Stimulated activated memory B cell treated with anti-CD40 and anti-IgM and Interleukin-4, amounts not matched to agents 10 μg/mL and 1 μg/mL and 100 μg/mL, for 72 hours (primary cell): ENCODE data around the gene OTUD7B.
A peak's percentile ranks its signal among the peaks of the same experiment; 100 is the strongest.

Experiments used
- ATAC-seq: fragments of 150-1000 bp; cut with Tn5 transposase; 2 replicates; pipeline ENCODE4 v1.10.0; 2021
- H3K27ac Mint-ChIP-seq: one replicate; pipeline ENCODE4 v1.8.0; 2022; ENCODE audit warnings: mild to moderate bottlenecking, mixed read lengths
- H3K27me3 Mint-ChIP-seq: one replicate; pipeline ENCODE4 v1.8.0; 2022; ENCODE audit warnings: mixed read lengths
- H3K36me3 Mint-ChIP-seq: one replicate; pipeline ENCODE4 v1.8.0; 2022; ENCODE audit warnings: mixed read lengths
- H3K4me1 Mint-ChIP-seq: one replicate; pipeline ENCODE4 v1.8.0; 2022; ENCODE audit warnings: mixed read lengths
- H3K4me3 Mint-ChIP-seq: one replicate; pipeline ENCODE4 v1.8.0; 2022; ENCODE audit warnings: mild to moderate bottlenecking, moderate library complexity, mixed read lengths
- H3K9me3 Mint-ChIP-seq: one replicate; pipeline ENCODE4 v1.8.0; 2022; ENCODE audit warnings: mixed read lengths

The OTUD7B gene

DNA sequence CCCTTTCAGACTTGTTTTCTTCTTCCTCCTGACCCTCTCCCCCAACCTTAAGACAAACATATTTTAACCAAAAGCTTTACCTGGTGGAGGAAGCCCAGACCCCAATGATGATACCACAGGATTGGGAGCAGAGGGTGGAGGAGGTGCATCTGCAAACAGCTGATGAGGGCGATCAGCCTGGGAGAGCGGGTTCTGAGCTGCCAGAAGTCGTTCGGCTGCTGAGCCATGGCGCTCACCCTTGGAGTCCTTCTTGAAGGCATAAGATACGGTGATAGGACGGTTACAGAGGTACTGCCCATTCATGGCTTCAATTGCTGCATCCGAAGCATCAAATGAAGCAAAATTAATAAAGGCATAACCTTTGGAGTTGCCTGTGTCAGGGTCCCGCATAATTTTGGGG lies 84.2 kb downstream of the OTUD7B start:
- Mint-ChIP-seq H3K4me1 (peaks cover 50% of the 10 kb centered on the region), H3K27me3 (peaks cover 11% of the 10 kb centered on the region), H3K36me3 (peaks cover 50% of the 10 kb centered on the region), H3K27ac (no peak overlapping the region), H3K9me3 (no peaks in the 10 kb centered on the region), H3K4me3 (peak overlapping the region; percentile 33)
- ATAC-seq, result no peak

DNA sequence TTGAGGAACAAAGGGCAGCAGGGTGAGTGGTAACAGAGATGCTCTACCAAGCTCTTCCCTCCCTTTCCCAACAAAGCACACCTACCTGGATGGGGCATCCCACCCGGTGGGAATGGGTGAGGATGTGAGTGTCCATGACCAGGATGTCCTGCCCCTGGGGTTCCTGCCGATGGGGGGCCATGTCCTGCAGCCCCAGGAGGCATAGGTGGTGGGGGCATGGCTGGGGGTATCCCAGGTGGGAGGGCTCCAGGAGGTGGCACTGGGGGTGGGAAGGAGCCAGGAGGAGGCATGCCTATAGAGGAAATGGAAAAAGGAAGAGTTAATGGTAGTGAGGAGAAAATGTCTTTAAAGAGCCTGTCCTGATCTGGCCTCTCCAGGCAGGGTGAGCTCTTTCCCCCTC lies 84.8 kb downstream of the OTUD7B start:
- Mint-ChIP-seq H3K9me3 (no peaks in the 10 kb centered on the region), H3K4me3 (peak overlapping the region; percentile 33), H3K27ac (no peak overlapping the region), H3K27me3 (peaks cover 5% of the 10 kb centered on the region), H3K4me1 (peaks cover 44% of the 10 kb centered on the region), H3K36me3 (peaks cover 50% of the 10 kb centered on the region)
- ATAC-seq, result no peak

DNA sequence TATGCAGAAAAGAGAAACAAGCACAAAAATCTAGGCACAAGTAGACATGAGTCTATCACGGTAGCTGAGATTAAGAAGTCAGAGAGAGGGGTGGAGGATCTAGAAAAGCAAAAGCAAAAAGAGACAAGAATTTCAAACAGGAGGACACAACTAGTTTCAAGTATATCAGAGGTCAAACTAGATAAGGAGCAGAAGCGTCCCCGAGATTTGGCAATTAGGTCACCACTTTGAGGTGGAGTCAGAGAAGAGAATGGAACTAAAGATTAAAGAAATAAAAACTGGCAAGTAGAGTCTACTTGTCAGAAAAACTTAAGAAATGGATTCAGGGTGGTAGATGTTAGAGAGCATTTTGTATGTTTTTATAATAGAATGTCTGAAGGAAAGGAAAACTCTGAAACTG lies 85.2 kb downstream of the OTUD7B start:
- peaks cover 50% of the 10 kb centered on the region for H3K36me3 Mint-ChIP-seq
- no peak for ATAC-seq
- peaks cover 41% of the 10 kb centered on the region for H3K4me1 Mint-ChIP-seq
- H3K4me3 Mint-ChIP-seq, result peak overlapping the region; percentile 48
- no peaks in the 10 kb centered on the region for H3K9me3 Mint-ChIP-seq
- H3K27ac Mint-ChIP-seq, result no peak overlapping the region
- H3K27me3 Mint-ChIP-seq, result peaks cover 1% of the 10 kb centered on the region

DNA sequence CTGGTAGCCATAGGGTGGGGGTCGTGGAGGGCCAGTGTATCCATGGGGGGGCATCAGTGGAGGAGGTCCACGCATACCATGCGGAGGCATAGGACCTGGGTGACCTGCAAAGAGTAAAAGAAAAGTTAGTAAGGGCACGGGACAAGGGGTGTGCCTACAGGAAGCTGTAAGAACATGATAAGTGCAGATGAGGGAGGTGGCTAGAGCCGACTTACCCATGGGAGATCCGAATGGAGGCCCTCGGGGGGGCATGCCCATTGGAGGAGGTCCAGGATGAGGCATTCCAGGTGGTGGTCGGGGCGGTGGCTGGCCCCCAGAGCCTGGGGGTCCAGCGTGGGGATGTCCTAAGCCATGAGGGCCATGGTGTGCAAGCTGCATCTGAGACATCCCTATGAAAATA lies 86.9 kb downstream of the OTUD7B start:
- no peak overlapping the region for H3K27ac Mint-ChIP-seq
- H3K4me3 Mint-ChIP-seq, result no peak overlapping the region
- H3K36me3 Mint-ChIP-seq, result peaks cover 50% of the 10 kb centered on the region
- H3K9me3 Mint-ChIP-seq, result no peaks in the 10 kb centered on the region
- H3K4me1 Mint-ChIP-seq, result peaks cover 40% of the 10 kb centered on the region
- ATAC-seq, result no peak
- H3K27me3 Mint-ChIP-seq, result peaks cover 4% of the 10 kb centered on the region

DNA sequence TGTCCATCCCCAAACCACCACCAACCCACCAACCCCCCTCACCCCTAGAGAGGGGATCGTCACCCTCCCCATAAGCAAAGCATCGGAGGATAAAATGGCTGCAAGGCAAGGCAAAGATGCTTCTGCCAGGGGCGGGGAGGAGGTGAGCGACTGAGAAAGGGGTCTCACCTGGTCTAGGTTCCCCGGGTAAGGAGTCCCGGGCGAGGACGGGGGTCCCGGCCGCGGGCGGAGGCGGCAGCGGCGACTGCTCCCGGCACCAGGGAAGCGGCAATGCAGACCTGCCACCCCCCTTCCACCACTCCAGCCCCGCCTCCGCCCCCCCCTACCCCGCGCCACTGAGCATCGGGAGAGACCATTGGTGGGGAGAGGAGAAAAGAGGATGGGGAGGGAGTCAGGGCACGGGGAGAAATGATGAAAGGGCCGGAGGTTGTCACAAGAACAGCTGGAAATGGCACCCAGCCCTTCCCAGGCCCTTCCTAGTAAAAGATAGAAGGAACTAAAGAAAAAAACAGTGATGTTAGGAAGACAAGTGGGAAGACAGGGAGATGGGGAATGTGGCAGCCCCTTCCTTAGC lies 92.9 kb downstream of the OTUD7B start, which contains the start of gene SV2A:
TSS of gene SV2A (minus strand) at position 274 of the 574 bp plus-strand sequence. CDS start 4,004 bp downstream, outside the sequence.
- peak within 1 kb of the TSS; percentile 55 for H3K4me3 Mint-ChIP-seq
- H3K9me3 Mint-ChIP-seq, result no peaks in the 10 kb centered on the region
- H3K36me3 Mint-ChIP-seq, result peaks cover 13% of the 10 kb centered on the region
- H3K4me1 Mint-ChIP-seq, result peaks cover 26% of the 10 kb centered on the region
- peaks cover 44% of the 10 kb centered on the region for H3K27me3 Mint-ChIP-seq
- ATAC-seq, result peak; percentile 52
- no peak within 1 kb of the TSS for H3K27ac Mint-ChIP-seq

DNA sequence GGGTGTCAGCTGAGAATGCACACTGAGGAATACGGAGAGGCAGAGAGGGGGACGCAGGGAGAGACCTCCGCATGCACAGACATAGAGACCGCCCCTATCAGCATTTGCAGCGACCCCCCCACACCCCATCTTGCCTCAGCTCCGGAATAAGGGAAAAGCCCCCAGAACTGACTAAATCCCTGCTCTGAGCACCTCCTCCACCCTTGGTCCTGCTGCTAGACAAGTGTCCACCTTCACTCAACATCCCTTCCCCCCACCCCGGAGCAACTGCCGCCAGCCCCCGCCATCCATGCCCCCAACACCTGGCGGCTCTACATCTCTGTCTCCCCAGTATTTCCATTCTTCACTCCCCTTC lies 93.7 kb downstream of the OTUD7B start:
- H3K4me3 Mint-ChIP-seq, result peak overlapping the region; percentile 55
- no peak overlapping the region for H3K27ac Mint-ChIP-seq
- peaks cover 44% of the 10 kb centered on the region for H3K27me3 Mint-ChIP-seq
- ATAC-seq, result peak; percentile 10
- peaks cover 5% of the 10 kb centered on the region for H3K36me3 Mint-ChIP-seq
- H3K4me1 Mint-ChIP-seq, result peaks cover 26% of the 10 kb centered on the region
- no peaks in the 10 kb centered on the region for H3K9me3 Mint-ChIP-seq

DNA sequence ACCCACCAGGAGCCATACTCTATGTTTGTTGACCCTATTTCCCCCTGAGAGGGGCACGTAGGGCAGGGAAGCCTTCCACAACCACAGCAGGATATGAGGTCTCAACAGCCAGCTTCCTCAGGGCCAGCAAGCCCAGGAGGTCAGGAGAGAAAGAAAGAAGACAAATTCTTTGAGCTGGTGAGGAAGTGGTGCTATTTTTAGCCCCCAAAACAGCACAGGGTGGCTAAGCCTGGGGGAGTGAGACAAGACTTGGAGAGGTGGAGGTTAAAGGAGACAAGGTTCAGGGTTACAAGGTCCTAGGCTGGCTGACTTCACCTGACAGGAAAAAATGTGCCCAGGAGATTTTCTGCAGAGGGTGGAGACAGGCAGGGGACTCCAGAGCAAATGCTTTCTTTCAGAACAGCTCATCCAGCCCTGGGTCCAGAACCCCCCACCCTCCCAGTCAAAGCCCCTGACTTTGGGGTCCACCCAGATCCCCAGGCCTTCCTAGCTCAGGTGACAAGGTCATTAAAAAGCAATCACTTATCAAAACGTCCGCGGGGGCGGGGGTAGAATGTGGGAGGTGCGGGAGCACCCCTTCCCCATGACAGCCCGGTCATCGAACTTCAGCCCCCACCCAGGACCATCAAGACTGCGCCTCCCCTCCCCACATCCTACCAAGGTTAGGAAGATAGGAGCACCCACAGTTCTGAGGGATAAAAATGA lies 94.2 kb downstream of the OTUD7B start:
- peaks cover 26% of the 10 kb centered on the region for H3K4me1 Mint-ChIP-seq
- peaks cover 48% of the 10 kb centered on the region for H3K27me3 Mint-ChIP-seq
- peak overlapping the region; percentile 15 for H3K4me3 Mint-ChIP-seq
- peak; percentile 35 for ATAC-seq
- no peak overlapping the region for H3K27ac Mint-ChIP-seq
- no peaks in the 10 kb centered on the region for H3K36me3 Mint-ChIP-seq
- no peaks in the 10 kb centered on the region for H3K9me3 Mint-ChIP-seq

DNA sequence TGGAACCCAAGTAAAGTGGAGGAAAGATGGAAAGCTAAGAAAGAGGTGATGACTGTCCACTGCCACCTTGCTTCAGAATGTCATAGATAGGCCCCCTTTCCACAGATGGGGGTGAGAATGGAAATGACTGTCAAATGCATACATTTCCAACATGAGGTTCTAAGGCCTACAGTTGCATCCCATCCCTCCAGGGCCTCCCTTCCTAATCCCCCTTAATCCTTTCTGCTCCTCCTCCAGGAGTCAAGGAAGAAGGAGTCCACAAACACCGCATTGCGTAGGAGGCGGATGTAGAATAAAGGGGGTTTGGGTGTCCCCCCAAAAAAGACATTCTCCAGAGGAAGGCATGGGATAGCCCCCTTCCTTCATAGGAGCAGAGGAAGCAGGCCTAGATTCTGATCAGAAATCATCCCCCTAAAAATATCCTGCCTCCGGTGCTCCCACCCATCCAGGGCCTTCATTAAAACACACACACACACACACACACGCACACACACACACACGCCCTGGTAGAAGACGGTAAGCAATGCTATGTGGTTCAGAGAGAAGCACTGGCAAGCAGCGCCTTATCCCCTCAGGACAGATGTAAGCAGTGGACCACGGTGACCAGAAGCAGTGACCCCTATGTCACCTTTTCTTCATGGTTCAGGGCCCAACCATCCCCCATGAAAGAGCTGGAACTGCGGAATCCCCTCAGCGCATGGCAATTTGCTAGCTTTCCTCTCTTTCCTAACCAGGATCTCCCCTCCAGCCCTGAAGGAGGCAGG lies 94.9 kb downstream of the OTUD7B start:
- no peak for ATAC-seq
- Mint-ChIP-seq H3K36me3 (no peaks in the 10 kb centered on the region), H3K9me3 (no peaks in the 10 kb centered on the region), H3K27ac (no peak overlapping the region), H3K4me1 (peaks cover 26% of the 10 kb centered on the region), H3K4me3 (peak overlapping the region; percentile 15), H3K27me3 (peaks cover 56% of the 10 kb centered on the region)

DNA sequence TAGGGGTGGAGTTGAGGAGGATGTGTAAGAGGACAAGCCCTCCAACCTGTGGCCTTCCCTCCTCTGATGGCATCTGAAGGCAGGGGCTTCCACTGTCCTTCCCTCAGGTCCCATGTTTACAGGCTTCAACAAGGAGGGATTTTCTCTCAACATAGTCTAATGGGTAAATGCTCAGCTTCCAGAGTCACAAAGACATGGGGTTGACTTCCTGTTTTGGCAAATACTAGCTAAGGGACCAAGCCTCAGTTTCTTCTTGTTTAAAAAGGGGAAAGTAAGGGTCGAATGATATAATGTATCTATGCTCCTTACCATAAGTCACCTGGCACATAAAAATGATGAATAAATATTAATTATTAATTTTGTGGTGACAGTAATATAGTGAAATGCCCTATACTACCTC lies 96.0 kb downstream of the OTUD7B start:
- H3K4me3 Mint-ChIP-seq, result no peak overlapping the region
- H3K9me3 Mint-ChIP-seq, result no peaks in the 10 kb centered on the region
- H3K36me3 Mint-ChIP-seq, result no peaks in the 10 kb centered on the region
- peaks cover 26% of the 10 kb centered on the region for H3K4me1 Mint-ChIP-seq
- H3K27ac Mint-ChIP-seq, result no peak overlapping the region
- peaks cover 65% of the 10 kb centered on the region for H3K27me3 Mint-ChIP-seq
- ATAC-seq, result no peak

DNA sequence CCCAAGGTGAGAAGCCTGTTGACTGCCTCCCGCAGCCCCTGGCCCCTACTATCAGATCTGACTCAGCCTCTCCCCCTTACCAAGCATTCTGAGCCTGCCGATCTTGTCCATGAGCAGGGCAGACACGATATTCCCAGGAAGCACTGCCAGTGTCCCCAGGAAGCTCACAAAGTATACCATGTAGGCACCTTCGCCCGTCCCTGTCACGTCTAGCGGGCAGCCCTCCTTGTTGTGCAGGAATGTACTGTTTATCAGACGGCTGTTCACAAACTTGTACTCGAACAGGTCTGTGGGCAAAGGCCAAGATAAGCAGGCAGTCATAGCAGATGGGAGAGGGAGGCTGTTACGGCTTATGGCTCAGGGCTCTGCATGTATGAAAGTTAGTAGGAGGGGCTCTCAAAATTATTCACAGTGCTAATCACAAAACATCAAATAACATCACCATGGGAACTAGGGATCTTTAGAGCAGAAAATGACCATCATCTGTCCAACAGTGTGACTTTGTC lies 103.9 kb downstream of the OTUD7B start:
- Mint-ChIP-seq H3K4me3 (no peak overlapping the region), H3K27ac (no peak overlapping the region), H3K9me3 (no peaks in the 10 kb centered on the region), H3K27me3 (peaks cover 40% of the 10 kb centered on the region), H3K4me1 (no peaks in the 10 kb centered on the region), H3K36me3 (peaks cover 5% of the 10 kb centered on the region)
- no peak for ATAC-seq

DNA sequence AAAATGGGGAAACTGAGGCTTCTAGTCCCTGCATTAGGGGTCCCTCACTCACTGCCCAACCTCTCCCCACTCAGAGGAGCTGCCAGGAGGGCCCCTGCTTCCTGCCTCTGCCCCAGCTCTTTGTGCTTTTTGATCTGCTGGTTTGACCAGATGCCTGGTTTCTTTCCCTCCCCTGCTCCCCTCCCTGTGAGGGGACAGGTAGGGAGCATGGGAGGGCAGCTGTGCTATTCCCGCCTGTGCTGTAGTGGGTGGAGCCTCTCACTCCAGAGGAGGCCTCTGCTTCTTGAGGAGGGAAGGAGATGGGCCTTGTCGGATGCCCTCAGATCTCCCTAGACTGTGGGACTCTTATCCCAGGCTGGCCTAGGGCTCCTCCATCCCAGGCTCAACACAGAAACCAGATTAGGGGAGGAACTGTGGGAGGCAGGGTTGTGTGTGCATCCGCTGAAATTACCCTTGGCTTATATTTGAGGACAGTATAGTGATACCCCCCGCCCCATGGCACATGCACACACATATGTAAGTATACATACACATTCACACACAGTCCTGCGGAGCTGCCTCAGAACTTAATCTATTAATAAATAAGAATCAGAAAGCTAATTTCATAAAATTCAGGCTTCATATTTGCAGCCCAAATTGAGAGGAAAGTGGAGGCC lies 106.6 kb downstream of the OTUD7B start:
- H3K36me3 Mint-ChIP-seq, result peaks cover 5% of the 10 kb centered on the region
- no peak overlapping the region for H3K27ac Mint-ChIP-seq
- H3K4me1 Mint-ChIP-seq, result peaks cover 11% of the 10 kb centered on the region
- H3K27me3 Mint-ChIP-seq, result peaks cover 14% of the 10 kb centered on the region
- H3K9me3 Mint-ChIP-seq, result no peaks in the 10 kb centered on the region
- no peak overlapping the region for H3K4me3 Mint-ChIP-seq
- no peak for ATAC-seq

DNA sequence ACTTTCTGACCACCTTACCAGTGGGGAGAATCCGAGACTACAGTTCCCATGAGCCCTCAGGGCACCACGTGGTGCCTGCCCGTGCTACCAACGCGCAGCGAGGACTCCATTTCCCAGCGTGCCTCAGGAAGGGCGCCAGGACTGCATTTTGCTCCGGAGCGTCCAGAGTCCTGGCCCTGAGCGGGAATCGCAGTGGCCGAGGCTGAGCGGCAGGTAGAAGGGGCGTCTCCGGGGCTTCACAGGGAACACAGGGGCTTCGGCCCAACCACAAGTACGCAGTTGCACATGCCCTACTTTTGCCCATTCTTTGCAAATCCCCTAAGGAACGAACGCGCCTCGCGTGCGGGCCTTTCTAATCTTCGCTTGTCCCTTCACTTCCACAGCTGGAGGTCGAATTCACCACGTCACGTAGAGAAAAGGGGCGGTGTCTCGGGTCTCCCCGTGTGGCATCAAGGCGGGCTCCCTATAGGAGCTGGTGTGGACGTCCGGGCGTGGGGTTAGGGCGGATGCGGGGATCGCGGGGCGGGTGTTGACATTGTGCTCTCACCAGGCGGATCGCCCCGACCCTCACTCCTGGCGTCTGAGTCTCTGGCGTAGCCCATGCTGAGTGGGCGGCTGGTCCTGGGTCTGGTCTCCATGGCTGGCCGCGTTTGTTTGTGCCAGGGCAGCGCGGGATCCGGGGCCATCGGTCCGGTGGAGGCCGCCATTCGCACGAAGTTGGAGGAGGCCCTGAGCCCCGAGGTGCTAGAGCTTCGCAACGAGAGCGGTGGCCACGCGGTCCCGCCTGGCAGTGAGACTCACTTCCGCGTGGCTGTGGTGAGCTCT lies 110.9 kb downstream of the OTUD7B start, which contains the start of gene BOLA1:
TSS of gene BOLA1 (plus strand) at position 109 of the 825 bp plus-strand sequence. CDS start at position 601, 492 bp downstream.
- peak within 1 kb of the TSS; percentile 81 for H3K4me3 Mint-ChIP-seq
- H3K27me3 Mint-ChIP-seq, result no peaks in the 10 kb centered on the region
- peaks cover 5% of the 10 kb centered on the region for H3K36me3 Mint-ChIP-seq
- H3K4me1 Mint-ChIP-seq, result peaks cover 14% of the 10 kb centered on the region
- no peaks in the 10 kb centered on the region for H3K9me3 Mint-ChIP-seq
- H3K27ac Mint-ChIP-seq, result peak within 1 kb of the TSS; percentile 72
- peak; percentile 99 for ATAC-seq

DNA sequence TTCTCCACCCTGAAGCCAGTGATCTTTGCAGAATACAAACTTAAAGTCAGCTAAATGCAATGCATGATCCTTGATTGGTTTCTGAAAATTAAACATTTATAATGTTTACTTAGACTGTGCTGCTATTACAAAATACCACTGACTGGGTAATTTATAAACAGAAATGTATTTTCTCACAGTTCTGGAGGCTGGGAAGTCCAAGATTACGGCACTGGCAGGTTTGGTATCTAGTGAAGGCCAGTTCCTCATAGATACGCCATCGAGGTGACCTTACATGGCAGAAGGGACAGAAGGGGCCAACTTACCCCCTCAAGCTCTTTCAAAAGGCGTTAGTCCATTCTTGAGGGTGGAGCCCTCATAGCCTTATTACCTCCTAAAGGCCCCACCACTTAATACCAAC lies 114.0 kb downstream of the OTUD7B start:
- H3K4me1 Mint-ChIP-seq, result peaks cover 14% of the 10 kb centered on the region
- no peaks in the 10 kb centered on the region for H3K27me3 Mint-ChIP-seq
- H3K27ac Mint-ChIP-seq, result no peak overlapping the region
- ATAC-seq, result no peak
- H3K4me3 Mint-ChIP-seq, result no peak overlapping the region
- H3K36me3 Mint-ChIP-seq, result no peaks in the 10 kb centered on the region
- no peaks in the 10 kb centered on the region for H3K9me3 Mint-ChIP-seq

DNA sequence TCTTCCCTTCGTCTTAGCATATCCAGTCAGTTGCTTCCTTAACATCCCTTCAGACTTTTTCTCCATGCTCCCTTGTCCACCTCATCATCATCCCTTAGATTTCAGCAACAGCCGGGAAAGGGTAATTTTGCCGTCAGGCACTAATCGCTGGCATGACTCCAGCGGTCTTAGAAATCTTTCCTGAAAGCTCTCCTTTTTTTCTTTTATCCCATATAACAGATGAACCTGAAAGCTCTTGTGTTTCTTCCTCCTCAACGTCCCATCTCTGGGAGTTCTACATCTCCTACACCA lies 121.6 kb downstream of the OTUD7B start:
- ATAC-seq, result no peak
- H3K4me1 Mint-ChIP-seq, result no peaks in the 10 kb centered on the region
- no peaks in the 10 kb centered on the region for H3K36me3 Mint-ChIP-seq
- H3K4me3 Mint-ChIP-seq, result no peak overlapping the region
- no peak overlapping the region for H3K27ac Mint-ChIP-seq
- no peaks in the 10 kb centered on the region for H3K9me3 Mint-ChIP-seq
- H3K27me3 Mint-ChIP-seq, result no peaks in the 10 kb centered on the region
